SU-DHL-6 (cell line): ENCODE measurements around the gene TMEM235.

Source experiments
- H2AFZ ChIP-seq: fragments of 200-600 bp; sonication (generic); 2 replicates; pipeline ENCODE4 v1.6.1; 2014; ENCODE audit warnings: low read depth, mild to moderate bottlenecking, moderate library complexity, mixed read lengths, antibody characterized with exemption, low read length; ENCODE audit not compliant: severe bottlenecking
- H3F3A ChIP-seq: fragments of 200-600 bp; shearing (Covaris generic); 2 replicates; pipeline ENCODE4 v1.6.0; 2016; ENCODE audit warnings: antibody characterized with exemption, mild to moderate bottlenecking; ENCODE audit not compliant: insufficient read depth
- H3K27ac ChIP-seq: fragments of 200-600 bp; sonication (generic); 2 replicates; pipeline ENCODE4 v1.5.1; 2016; ENCODE audit warnings: low read depth, mild to moderate bottlenecking, low read length, moderate library complexity, mixed read lengths
- H3K27me3 ChIP-seq: fragments of 200-600 bp; sonication (generic), shearing (Covaris generic); 2 replicates; pipeline ENCODE4 v1.6.0; 2014; ENCODE audit warnings: mild to moderate bottlenecking, low read length
- H3K36me3 ChIP-seq: fragments of 200-600 bp; sonication (generic); 2 replicates; pipeline ENCODE4 v1.6.1; 2014; ENCODE audit warnings: mild to moderate bottlenecking, low read length, mixed read lengths
- H3K4me2 ChIP-seq: fragments of 300-600, 200-600 bp; shearing (Covaris generic), sonication (generic); 2 replicates; pipeline ENCODE4 v1.6.0; 2014; ENCODE audit warnings: low read length, low read depth, mild to moderate bottlenecking; ENCODE audit not compliant: poor library complexity, severe bottlenecking
- H3K4me3 ChIP-seq: fragments of 200-600 bp; sonication (generic); 2 replicates; pipeline ENCODE4 v1.5.1; 2014; ENCODE audit warnings: antibody characterized with exemption, low read length, mild to moderate bottlenecking, mixed read lengths; ENCODE audit not compliant: insufficient read depth, poor library complexity, severe bottlenecking
- H3K79me2 ChIP-seq: fragments of 200-600 bp; sonication (generic); 2 replicates; pipeline ENCODE4 v1.6.1; 2014; ENCODE audit warnings: mild to moderate bottlenecking, low read length, moderate library complexity; ENCODE audit not compliant: insufficient read depth
- H3K9ac ChIP-seq: fragments of 200-600 bp; sonication (generic); 2 replicates; pipeline ENCODE4 v1.7.0; 2014; ENCODE audit warnings: mild to moderate bottlenecking, low read length
- H3K9me2 ChIP-seq: fragments of 200-600 bp; sonication (generic); replicated peaks from 2 replicates; pipeline ENCODE4 v1.6.1; 2014; ENCODE audit warnings: low read length; ENCODE audit not compliant: insufficient read depth
- H3K9me3 ChIP-seq: fragments of 200-600 bp; sonication (generic); 2 replicates; pipeline ENCODE4 v1.6.1; 2014; ENCODE audit warnings: low read length, mixed read lengths; ENCODE audit not compliant: insufficient read depth
- H4K20me1 ChIP-seq: fragments of 200-600 bp; sonication (generic); 2 replicates; pipeline ENCODE4 v1.6.1; 2014; ENCODE audit warnings: low read depth, mild to moderate bottlenecking, antibody characterized with exemption, low read length, moderate library complexity, mixed read lengths
- CTCF ChIP-seq: fragments of 200-600 bp; sonication (generic); IDR thresholded peaks from one replicate; pipeline ENCODE4 v1.5.1; 2017; ENCODE audit warnings: antibody characterized with exemption, mild to moderate bottlenecking, low read length, moderate library complexity; ENCODE audit not compliant: insufficient read depth, poor library complexity, severe bottlenecking
- EZH2phosphoT487 ChIP-seq: fragments of 200-600 bp; sonication (generic), shearing (Covaris generic); conservative IDR thresholded peaks from 2 replicates; pipeline ENCODE4 v1.6.1; 2018; ENCODE audit warnings: mild to moderate bottlenecking, antibody characterized with exemption, low read length, moderate library complexity, mixed read lengths

TMEM235 gene

GRCh38 chr17:78205124-78205775 lies 26.2 kb upstream of the TMEM235 start:
- Histone ChIP-seq H3K9me3 (no peaks in the 10 kb centered on the region), H4K20me1 (no peaks in the 10 kb centered on the region), H3K27me3 (no peaks in the 10 kb centered on the region), H3K36me3 (no peaks in the 10 kb centered on the region), H3K4me3 (no peak overlapping the region), H3K27ac (no peak overlapping the region), H3K4me2 (no peak overlapping the region), H3K79me2 (peaks cover 5% of the 10 kb centered on the region; the same call in 1 of the 2 replicates), H3F3A (no peaks in the 10 kb centered on the region), H3K9me2 (no peaks in the 10 kb centered on the region), H2AFZ (no peak overlapping the region), H3K9ac (no peak overlapping the region)
- TF ChIP-seq CTCF: no peak
- TF ChIP-seq EZH2phosphoT487: no peak

GRCh38 chr17:78206298-78206697 lies 25.1 kb upstream of the TMEM235 start:
- no peak overlapping the region for H3K9ac ChIP-seq
- no peak overlapping the region for H3K4me2 ChIP-seq
- H3K79me2 ChIP-seq: no peaks in the 10 kb centered on the region
- no peaks in the 10 kb centered on the region for H3K27me3 ChIP-seq
- H3F3A ChIP-seq: no peaks in the 10 kb centered on the region
- H4K20me1 ChIP-seq: no peaks in the 10 kb centered on the region
- H3K36me3 ChIP-seq: no peaks in the 10 kb centered on the region
- H3K9me2 ChIP-seq: no peaks in the 10 kb centered on the region
- TF ChIP-seq EZH2phosphoT487: no peak
- no peak for TF ChIP-seq CTCF
- H3K4me3 ChIP-seq: no peak overlapping the region
- no peaks in the 10 kb centered on the region for H3K9me3 ChIP-seq
- H3K27ac ChIP-seq: no peak overlapping the region
- no peak overlapping the region for H2AFZ ChIP-seq

GRCh38 chr17:78208486-78208885 lies 22.9 kb upstream of the TMEM235 start:
- TF ChIP-seq EZH2phosphoT487 (no peak), CTCF (no peak)
- no peak overlapping the region for H3K4me3 ChIP-seq
- no peak overlapping the region for H3K9ac ChIP-seq
- H3K36me3 ChIP-seq: no peaks in the 10 kb centered on the region
- no peaks in the 10 kb centered on the region for H3K27me3 ChIP-seq
- H4K20me1 ChIP-seq: no peaks in the 10 kb centered on the region
- H3K4me2 ChIP-seq: no peak overlapping the region
- no peaks in the 10 kb centered on the region for H3F3A ChIP-seq
- H3K79me2 ChIP-seq: no peaks in the 10 kb centered on the region
- no peaks in the 10 kb centered on the region for H3K9me3 ChIP-seq
- H3K9me2 ChIP-seq: no peaks in the 10 kb centered on the region
- no peak overlapping the region for H3K27ac ChIP-seq
- no peak overlapping the region for H2AFZ ChIP-seq
